ENCODE results near the gene CMTM5.
"Not testable (repeated sequence)": the region's sequence is repeated elsewhere in the genome, so short reads cannot be mapped to it uniquely, and the experiment has no call there.

The CMTM5 gene

DNA sequence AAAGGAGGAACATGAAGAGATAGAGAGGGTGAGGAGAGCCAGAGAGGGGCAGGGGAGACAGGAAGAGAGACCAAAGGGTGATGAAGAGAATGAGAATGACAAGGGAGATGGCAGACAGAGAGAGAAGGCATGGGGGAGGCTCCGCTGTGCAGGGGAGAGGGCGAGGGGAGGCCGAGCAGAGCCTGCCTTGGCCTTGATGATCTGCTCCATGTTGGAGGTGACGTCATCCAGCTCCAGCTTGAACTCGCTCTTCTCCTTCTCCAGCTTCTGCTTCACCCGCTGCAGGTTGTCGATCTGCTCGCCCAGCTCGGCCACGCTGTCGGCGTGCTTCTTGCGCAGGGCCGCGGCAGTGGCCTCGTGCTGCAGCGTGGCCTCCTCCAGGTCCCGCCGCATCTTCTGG is 13.0 kb downstream of the CMTM5 start:
- H3K27ac Mint-ChIP-seq; H3K4me3 Mint-ChIP-seq; H3K4me1 Mint-ChIP-seq (ENCODE audit: low read depth); H3K36me3 Mint-ChIP-seq (ENCODE audit: low read depth); H3K9me3 Mint-ChIP-seq; H3K27me3 Mint-ChIP-seq: not testable (repeated sequence)

DNA sequence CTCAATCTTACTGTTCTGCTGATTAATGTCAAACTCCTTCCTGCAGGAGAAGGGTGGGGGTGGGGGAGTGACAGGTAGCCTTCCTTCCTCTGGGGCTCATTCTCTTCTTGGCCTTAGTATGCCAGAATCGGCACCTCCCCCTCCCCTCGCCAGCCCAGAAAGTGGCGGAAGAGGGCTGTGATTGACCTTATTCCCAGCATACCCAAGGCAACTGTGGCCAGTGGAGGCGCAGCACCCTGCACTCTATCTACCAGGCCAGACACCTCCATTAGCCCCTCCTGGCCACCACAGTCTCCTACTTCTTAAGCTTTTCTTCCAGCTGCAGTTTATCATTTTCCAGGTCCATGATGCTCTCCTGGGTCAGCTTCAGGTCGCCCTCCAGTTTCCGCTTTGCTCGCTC is 15.8 kb downstream of the CMTM5 start:
- Mint-ChIP-seq H3K4me1 (ENCODE audit: low read depth) (no peaks in the 10 kb centered on the region), H3K36me3 (ENCODE audit: low read depth) (no peaks in the 10 kb centered on the region), H3K4me3 (no peak overlapping the region), H3K9me3 (no peaks in the 10 kb centered on the region), H3K27me3 (no peaks in the 10 kb centered on the region), H3K27ac (no peak overlapping the region)

DNA sequence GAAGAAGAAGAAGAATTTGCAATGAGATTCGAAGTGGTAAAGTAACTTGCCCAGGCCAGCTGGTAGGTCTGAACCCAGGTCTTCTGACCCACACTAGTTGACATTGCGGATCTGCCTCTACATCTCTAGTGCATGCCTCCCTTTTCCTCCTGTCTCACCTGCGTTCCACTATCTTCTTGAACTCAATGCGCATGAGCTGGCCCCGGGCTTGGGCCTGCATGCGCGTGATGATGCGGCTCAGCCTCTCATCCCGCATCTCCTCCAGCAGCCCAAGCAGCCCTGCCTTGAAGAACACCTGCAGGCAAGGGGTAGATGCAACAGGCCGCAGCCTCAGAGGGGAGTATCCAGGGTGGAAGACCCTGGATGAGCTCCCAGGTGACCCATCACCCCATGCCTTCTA is 19.3 kb downstream of the CMTM5 start:
- no peaks in the 10 kb centered on the region for H3K9me3 Mint-ChIP-seq

DNA sequence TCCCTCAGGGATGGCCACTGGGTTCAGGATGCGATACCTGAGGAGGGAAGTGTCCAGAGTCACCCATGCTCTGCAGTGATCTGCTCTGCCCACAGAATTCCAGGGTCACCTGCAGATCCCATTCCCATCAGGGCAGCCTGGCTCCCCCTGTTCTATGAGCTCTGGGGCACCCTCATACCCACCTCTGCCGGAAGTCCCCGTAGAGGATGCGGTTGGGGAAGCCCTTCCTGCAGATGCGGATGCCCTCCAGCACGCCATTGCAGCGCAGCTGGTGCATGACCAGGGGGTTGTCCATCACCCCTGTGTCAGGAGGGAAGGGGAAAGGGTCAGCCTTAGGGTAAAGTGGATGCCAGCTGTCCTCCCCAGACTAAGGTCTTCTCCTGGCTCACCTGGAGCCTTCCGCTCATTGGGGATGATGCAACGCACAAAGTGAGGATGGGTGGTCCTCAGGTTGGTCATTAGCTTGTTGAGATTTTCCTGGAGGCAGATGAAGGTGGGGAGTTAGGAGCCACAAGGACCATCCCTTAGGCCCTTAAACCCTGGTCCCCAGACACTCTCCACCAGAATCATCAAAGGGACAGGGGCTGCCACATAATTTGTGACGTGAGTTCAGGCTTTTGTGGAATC is 20.0 kb downstream of the CMTM5 start:
- no peaks in the 10 kb centered on the region for H3K36me3 Mint-ChIP-seq (ENCODE audit: low read depth)
- no peak overlapping the region for H3K4me3 Mint-ChIP-seq
- no peaks in the 10 kb centered on the region for H3K9me3 Mint-ChIP-seq
- H3K27ac Mint-ChIP-seq, result no peak overlapping the region
- peaks cover 3% of the 10 kb centered on the region for H3K27me3 Mint-ChIP-seq
- no peaks in the 10 kb centered on the region for H3K4me1 Mint-ChIP-seq (ENCODE audit: low read depth)

More for the DNA sequence above, 19.3 kb downstream of the CMTM5 start:
- Mint-ChIP-seq H3K4me3 (no peak overlapping the region), H3K4me1 (ENCODE audit: low read depth) (no peaks in the 10 kb centered on the region), H3K27me3 (peaks cover 3% of the 10 kb centered on the region), H3K27ac (no peak overlapping the region), H3K36me3 (ENCODE audit: low read depth) (no peaks in the 10 kb centered on the region)

DNA sequence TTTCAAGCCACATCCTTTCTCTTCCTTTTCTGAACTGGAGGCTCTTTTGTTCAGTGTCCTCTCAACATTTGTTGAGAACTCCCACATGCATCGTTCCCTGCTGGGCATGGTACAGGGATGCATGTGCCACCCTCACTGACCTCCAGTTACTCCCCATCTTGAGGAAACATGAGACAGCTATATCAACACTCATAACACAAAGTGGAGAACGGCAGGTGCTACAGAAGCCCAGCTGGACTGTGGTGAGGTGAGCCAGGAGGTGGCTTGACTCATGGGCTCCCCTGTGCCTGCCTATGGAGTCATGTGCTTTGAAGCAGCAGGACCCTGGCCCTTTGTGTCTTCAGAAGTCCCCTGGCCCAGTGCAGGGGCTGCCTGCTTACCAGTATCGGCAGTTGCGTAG is 21.5 kb downstream of the CMTM5 start:
- Mint-ChIP-seq H3K36me3 (ENCODE audit: low read depth) (no peaks in the 10 kb centered on the region), H3K4me3 (no peak overlapping the region), H3K9me3 (no peaks in the 10 kb centered on the region), H3K4me1 (ENCODE audit: low read depth) (no peaks in the 10 kb centered on the region), H3K27ac (no peak overlapping the region), H3K27me3 (peaks cover 3% of the 10 kb centered on the region)

DNA sequence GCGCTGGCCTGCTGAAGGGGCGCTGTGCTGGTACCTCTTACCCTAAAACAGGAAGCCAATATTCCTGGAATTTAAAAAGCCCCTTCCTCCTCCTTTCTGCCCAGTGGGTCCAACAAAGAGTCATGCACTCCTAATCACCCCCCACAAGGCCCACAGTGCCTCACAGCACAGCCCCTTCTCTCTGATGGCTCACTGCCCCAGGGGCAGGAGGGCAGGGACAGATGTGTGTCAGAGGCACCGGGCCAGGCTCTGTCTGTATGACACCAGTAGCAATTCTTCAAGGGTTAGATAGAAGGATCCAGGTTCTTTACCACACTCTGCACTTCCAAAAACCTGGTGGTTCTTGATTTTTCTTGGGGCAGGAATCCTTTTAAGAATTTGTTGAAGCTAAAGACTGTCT is 22.3 kb downstream of the CMTM5 start:
- no peak overlapping the region for H3K4me3 Mint-ChIP-seq
- H3K27ac Mint-ChIP-seq, result no peak overlapping the region
- no peaks in the 10 kb centered on the region for H3K4me1 Mint-ChIP-seq (ENCODE audit: low read depth)
- no peaks in the 10 kb centered on the region for H3K9me3 Mint-ChIP-seq
- H3K36me3 Mint-ChIP-seq (ENCODE audit: low read depth), result no peaks in the 10 kb centered on the region
- peaks cover 3% of the 10 kb centered on the region for H3K27me3 Mint-ChIP-seq

DNA sequence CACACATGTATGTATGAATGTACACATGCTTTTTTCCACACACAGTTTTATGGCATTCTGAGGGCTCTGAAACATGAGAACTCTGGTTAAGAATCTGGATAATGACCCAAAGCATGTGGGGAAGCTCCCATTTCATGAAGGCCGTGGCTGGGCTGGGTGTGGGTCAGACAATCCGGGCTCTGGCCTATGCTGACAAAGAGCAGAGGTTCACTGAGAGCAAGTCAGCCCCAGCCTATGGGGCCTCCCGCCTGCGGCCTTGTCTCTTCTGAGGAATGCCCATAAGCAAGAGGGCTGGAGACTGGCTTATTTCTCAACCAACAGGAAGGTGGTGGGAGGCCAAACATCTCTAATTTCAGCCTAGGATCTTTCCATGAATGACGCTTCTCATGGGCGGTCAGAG is 22.7 kb downstream of the CMTM5 start:
- H3K4me3 Mint-ChIP-seq, result no peak overlapping the region
- no peaks in the 10 kb centered on the region for H3K36me3 Mint-ChIP-seq (ENCODE audit: low read depth)
- no peaks in the 10 kb centered on the region for H3K4me1 Mint-ChIP-seq (ENCODE audit: low read depth)
- H3K9me3 Mint-ChIP-seq, result no peaks in the 10 kb centered on the region
- no peak overlapping the region for H3K27ac Mint-ChIP-seq
- H3K27me3 Mint-ChIP-seq, result peaks cover 3% of the 10 kb centered on the region

DNA sequence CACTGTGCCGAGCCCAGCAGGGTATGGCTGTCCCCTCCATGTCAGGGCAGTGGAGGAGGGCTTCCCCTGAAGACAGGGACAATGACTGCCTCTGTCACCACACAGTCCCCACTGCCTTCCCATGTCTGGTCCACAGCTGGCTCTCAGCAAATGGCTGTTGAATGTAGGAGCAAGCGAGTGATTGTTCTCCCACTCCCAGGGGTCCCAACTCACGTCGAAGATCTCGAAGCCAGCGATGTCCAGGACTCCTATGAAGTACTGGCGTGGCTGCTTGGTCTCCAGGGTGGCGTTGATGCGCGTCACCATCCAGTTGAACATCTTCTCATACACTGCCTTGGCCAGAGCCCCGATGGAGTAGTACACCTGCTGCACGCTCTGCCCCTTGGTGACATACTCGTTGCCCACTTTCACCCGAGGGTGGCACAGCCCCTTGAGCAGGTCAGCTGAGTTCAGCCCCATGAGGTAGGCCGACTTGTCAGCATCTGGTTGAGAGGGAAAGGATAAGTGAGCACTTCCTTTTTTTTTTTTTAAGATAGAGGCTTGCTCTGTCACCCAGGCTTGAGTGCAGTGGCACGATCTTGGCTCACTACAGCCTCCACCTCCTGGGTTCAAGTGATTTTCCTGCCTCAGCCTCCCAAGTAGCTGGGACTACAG is 23.8 kb downstream of the CMTM5 start:
- not testable (repeated sequence) for H3K27me3 Mint-ChIP-seq; H3K4me1 Mint-ChIP-seq (ENCODE audit: low read depth); H3K36me3 Mint-ChIP-seq (ENCODE audit: low read depth); H3K27ac Mint-ChIP-seq; H3K4me3 Mint-ChIP-seq; H3K9me3 Mint-ChIP-seq

DNA sequence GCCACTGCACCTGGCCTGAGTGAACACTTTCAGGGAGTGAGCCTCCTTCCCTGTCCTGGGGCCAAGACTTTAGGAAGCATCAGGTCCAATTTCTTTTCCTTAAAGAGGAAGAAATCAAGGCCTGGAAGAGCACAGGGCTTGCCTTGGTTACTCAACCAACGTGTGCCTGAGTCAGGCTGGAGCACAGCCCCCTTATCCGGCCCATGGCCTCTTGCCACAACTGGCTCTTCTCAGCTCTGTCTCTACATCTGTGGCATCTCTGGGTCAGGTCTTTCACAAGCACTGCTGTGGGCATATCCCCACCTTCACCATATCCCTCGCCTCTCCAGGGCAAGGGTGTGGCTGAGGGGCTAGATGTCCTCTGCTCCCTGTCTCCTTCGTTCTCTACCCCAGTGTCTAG is 24.4 kb downstream of the CMTM5 start:
- Mint-ChIP-seq H3K4me1 (ENCODE audit: low read depth) (no peaks in the 10 kb centered on the region), H3K27ac (peak overlapping the region; percentile 31), H3K36me3 (ENCODE audit: low read depth) (no peaks in the 10 kb centered on the region), H3K4me3 (no peak overlapping the region), H3K9me3 (no peaks in the 10 kb centered on the region), H3K27me3 (peaks cover 3% of the 10 kb centered on the region)

DNA sequence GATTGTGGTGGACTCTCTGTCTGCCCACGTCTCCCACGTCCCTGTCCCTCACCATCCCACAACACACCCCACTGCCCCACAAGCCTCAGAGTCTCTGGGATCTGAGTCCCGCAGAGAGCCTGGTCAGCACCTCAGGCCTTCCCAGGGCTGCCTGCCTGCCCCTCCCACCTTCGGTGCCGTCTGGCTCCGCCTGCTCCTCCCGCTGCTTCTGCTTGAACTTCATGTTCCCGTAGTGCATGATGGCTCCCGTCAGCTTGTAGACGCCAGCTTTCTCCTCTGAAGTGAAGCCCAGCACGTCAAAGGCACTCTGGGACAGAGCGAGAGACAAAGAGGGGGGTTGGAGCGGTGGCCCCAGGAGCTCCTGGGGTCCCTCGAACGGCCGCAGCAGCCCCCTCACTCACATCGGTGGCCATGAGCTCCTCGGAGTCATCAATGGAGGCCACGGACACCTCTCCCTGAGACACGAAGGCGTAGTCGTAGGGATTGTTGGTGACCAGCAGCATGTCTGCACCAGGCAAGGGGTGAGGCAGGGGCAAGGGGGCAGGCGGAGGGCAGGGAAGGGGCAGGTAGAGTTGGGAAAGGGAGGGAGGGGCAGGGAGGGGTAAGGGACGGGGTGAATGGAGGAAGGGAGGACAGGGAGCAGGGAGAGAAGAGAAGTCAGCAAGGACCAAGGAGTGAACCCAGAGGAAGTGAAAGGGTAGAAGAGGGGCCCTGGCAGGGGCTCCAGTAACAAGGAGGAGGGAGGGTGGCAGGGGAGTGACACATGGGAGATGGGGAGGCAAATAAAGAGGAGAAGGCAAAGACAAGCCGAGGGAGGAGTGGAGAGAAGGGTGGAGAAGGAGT is 25.7 kb downstream of the CMTM5 start:
- Mint-ChIP-seq H3K9me3 (no peaks in the 10 kb centered on the region), H3K4me1 (ENCODE audit: low read depth) (no peaks in the 10 kb centered on the region), H3K36me3 (ENCODE audit: low read depth) (no peaks in the 10 kb centered on the region), H3K27me3 (peaks cover 5% of the 10 kb centered on the region), H3K27ac (no peak overlapping the region), H3K4me3 (no peak overlapping the region)

DNA sequence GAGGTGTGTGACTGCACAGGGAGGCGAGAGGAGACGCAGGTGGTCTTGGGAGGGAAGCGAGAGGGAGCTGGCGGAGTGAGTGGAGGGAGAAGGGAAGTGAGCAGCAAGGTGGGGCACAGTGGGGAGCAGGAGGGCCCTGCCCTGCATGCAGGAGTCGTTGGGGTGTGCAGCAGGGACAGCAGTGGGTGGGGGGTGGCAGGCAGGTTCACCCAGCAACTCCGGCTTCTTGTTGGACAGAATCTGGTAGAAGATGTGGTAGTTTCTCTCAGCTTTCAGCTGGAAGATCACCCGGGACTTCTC is 26.2 kb downstream of the CMTM5 start:
- Mint-ChIP-seq H3K27me3 (peaks cover 9% of the 10 kb centered on the region), H3K27ac (no peak overlapping the region), H3K4me3 (no peak overlapping the region), H3K4me1 (ENCODE audit: low read depth) (no peaks in the 10 kb centered on the region), H3K9me3 (no peaks in the 10 kb centered on the region), H3K36me3 (ENCODE audit: low read depth) (no peaks in the 10 kb centered on the region)

DNA sequence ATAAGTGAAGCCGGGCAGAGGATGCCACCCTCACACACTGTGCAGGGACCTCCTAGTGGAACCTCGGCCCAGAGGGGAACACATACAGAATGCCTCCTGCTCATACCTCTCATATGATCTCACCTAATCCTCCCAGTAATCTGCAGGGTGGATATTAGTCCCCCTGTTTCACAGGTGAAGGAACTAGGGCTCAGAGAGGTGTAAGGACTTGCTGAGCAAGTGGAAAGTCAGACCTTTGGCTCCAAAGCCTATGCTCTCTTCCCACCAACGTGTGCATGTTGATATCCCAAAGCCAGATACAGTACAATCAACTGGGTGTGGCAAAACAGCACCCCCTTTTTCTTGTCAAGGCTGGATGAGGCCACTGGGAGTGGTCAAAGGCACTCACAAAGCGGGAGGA is 27.1 kb downstream of the CMTM5 start:
- Mint-ChIP-seq H3K36me3 (ENCODE audit: low read depth) (no peaks in the 10 kb centered on the region), H3K9me3 (no peaks in the 10 kb centered on the region), H3K27ac (no peak overlapping the region), H3K4me3 (no peak overlapping the region), H3K4me1 (ENCODE audit: low read depth) (no peaks in the 10 kb centered on the region), H3K27me3 (peaks cover 6% of the 10 kb centered on the region)

DNA sequence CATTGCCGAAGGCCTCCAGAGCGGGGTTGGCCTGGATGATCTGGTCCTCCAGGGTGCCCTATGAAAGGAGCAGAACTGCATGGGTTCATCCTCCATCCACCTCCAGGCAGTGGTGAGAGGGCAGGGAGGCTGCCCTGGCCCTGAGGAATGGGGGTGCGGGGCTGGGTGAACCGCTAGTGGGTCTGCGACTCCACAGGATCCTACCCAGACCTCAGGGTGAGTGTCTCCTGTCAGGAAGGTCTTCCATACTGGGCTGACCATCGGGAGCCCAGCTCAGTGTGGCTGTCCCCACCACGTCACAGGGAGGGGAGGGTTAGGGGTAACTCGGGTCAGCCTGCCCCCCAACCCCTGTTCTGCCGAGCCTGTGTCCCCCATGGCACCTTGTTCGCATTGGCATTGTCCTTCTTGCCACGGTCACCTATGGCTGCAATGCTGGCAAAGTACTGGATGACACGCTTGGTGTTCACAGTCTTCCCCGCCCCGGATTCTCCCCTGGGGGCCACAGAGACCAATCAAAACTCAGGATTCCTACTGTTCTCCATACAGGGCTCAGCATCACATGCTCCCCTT is 27.6 kb downstream of the CMTM5 start:
- Mint-ChIP-seq H3K9me3 (no peaks in the 10 kb centered on the region), H3K27ac (no peak overlapping the region), H3K4me3 (no peak overlapping the region), H3K36me3 (ENCODE audit: low read depth) (no peaks in the 10 kb centered on the region), H3K4me1 (ENCODE audit: low read depth) (no peaks in the 10 kb centered on the region), H3K27me3 (peaks cover 6% of the 10 kb centered on the region)

DNA sequence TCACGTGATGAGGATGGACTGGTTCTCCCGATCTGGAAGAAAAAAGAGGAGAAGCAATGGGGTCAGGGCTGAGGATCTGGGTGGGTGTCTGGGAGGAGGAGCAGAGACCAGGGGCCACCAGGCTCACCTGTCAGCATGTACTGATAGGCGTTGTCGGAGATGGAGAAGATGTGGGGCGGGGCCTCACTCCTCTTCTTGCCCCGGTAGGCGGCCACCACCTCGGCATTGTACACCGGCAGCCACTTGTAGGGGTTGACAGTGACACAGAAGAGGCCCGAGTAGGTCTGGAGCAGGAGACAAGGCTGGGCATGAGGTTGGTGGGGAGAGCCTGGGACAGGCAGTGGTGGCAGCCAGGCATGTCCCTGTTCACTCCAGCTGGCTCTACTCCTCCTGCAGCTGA is 28.2 kb downstream of the CMTM5 start:
- H3K27ac Mint-ChIP-seq, result no peak overlapping the region
- H3K27me3 Mint-ChIP-seq, result peaks cover 6% of the 10 kb centered on the region
- H3K4me1 Mint-ChIP-seq (ENCODE audit: low read depth), result no peaks in the 10 kb centered on the region
- no peak overlapping the region for H3K4me3 Mint-ChIP-seq
- no peaks in the 10 kb centered on the region for H3K9me3 Mint-ChIP-seq
- H3K36me3 Mint-ChIP-seq (ENCODE audit: low read depth), result no peaks in the 10 kb centered on the region

DNA sequence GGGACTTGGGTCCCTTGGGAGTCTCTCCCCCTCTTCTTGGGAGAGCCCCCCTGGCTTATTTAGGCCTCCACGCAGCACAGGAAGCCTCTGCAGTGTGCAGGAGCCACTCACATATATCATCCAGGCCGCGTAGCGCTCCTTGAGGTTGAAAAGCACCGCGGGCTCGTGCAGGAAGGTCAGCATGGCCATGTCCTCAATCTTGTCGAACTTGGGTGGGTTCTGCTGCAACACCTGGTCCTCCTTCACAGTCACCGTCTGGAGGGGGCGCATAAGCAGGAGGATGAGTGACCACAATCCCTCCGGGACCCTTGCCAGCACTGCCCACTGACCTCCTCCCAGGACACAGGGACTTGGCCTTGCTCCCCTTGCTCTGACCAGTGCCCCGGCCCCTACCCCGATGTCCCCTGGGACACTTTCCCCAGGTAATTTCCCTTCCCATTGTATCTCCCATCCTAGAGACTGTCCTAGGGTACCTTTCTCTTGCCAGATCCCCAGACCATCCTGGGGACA is 28.7 kb downstream of the CMTM5 start:
- no peak overlapping the region for H3K4me3 Mint-ChIP-seq
- no peaks in the 10 kb centered on the region for H3K4me1 Mint-ChIP-seq (ENCODE audit: low read depth)
- no peak overlapping the region for H3K27ac Mint-ChIP-seq
- H3K9me3 Mint-ChIP-seq, result no peaks in the 10 kb centered on the region
- no peaks in the 10 kb centered on the region for H3K36me3 Mint-ChIP-seq (ENCODE audit: low read depth)
- peaks cover 6% of the 10 kb centered on the region for H3K27me3 Mint-ChIP-seq
